ENCODE results near the gene GRID1.

DNA sequence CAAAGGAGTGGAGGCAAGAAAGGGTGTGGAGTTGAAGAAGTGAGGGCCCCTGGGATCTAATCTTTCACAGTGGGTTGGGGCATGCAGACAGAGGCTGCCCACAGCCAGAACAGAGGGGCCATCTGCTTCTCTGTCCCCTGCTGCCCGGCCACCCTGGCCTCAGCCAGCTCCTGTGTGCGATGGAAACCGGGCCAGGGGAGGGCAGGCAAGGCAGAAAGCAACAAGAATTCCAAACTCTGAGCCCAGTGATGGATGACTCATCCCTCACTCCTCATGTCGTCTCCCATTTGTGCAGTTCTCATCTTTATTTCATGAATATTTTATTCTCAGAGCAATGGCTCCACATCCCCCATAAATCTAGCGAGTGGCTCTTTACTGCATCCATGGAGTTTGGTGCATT, 757.1 kb downstream of the GRID1 start:
- TF ChIP-seq PAX5 (IDR thresholded peaks at IDR 0.05; ENCODE audit: borderline replicate concordance, low read depth, low read length) (no peak), POLR2AphosphoS5 (IDR thresholded peaks at IDR 0.05; ENCODE audit: low read length) (no peak), HDAC2 (IDR thresholded peaks at IDR 0.05) (no peak), CEBPB (IDR thresholded peaks at IDR 0.05; ENCODE audit: borderline replicate concordance in 1 of 2, low read depth in 2 of 2, low read length in 2 of 2) (no peak), POU2F2 (IDR thresholded peaks at IDR 0.05; ENCODE audit: borderline replicate concordance, low read depth, low read length) (no peak), TCF12 (IDR thresholded peaks at IDR 0.05; ENCODE audit: low read depth, low read length) (no peak), CBX5 (IDR thresholded peaks at IDR 0.05; ENCODE audit: low read depth) (no peak), RFX5 (IDR thresholded peaks at IDR 0.05; ENCODE audit: low read depth, low read length) (no peak)
- TF ChIP-seq, protein P1, sequence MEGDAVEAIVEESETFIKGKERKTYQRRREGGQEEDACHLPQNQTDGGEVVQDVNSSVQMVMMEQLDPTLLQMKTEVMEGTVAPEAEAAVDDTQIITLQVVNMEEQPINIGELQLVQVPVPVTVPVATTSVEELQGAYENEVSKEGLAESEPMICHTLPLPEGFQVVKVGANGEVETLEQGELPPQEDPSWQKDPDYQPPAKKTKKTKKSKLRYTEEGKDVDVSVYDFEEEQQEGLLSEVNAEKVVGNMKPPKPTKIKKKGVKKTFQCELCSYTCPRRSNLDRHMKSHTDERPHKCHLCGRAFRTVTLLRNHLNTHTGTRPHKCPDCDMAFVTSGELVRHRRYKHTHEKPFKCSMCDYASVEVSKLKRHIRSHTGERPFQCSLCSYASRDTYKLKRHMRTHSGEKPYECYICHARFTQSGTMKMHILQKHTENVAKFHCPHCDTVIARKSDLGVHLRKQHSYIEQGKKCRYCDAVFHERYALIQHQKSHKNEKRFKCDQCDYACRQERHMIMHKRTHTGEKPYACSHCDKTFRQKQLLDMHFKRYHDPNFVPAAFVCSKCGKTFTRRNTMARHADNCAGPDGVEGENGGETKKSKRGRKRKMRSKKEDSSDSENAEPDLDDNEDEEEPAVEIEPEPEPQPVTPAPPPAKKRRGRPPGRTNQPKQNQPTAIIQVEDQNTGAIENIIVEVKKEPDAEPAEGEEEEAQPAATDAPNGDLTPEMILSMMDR (IDR thresholded peaks at IDR 0.05 in 2 of 3, conservative IDR thresholded peaks at IDR 0.05 in 1 of 3; ENCODE audit: control insufficient read depth in 2 of 3, extremely low read depth in 1 of 3, insufficient read depth in 1 of 3, low read depth in 3 of 3, low read length in 3 of 3) = no peak
- TF ChIP-seq, protein P2, sequence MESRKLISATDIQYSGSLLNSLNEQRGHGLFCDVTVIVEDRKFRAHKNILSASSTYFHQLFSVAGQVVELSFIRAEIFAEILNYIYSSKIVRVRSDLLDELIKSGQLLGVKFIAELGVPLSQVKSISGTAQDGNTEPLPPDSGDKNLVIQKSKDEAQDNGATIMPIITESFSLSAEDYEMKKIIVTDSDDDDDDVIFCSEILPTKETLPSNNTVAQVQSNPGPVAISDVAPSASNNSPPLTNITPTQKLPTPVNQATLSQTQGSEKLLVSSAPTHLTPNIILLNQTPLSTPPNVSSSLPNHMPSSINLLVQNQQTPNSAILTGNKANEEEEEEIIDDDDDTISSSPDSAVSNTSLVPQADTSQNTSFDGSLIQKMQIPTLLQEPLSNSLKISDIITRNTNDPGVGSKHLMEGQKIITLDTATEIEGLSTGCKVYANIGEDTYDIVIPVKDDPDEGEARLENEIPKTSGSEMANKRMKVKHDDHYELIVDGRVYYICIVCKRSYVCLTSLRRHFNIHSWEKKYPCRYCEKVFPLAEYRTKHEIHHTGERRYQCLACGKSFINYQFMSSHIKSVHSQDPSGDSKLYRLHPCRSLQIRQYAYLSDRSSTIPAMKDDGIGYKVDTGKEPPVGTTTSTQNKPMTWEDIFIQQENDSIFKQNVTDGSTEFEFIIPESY (IDR thresholded peaks at IDR 0.05) = no peak
